Trophoblast cell (in vitro differentiated cells and primary cell): ENCODE measurements around the gene ANKRD55. TPM values are rescaled to one million over a fixed set of nuclear protein-coding genes. Genes with fewer than 3 reads are reported as not detected.

Experiments used
- DNase-seq, 2 donors: peaks; one replicate each; pipeline ENCODE4 v3.0.0-alpha.2; 2016
- H2AFZ ChIP-seq: 2 replicates; pipeline ENCODE4 v1.6.1; 2013; ENCODE audit warnings: low read length, moderate library complexity, mild to moderate bottlenecking; ENCODE audit not compliant: insufficient read depth, poor library complexity
- H2AK5ac ChIP-seq: 2 replicates; pipeline ENCODE4 v1.6.1; 2013; ENCODE audit warnings: mild to moderate bottlenecking, low read length
- H2BK120ac ChIP-seq: 2 replicates; pipeline ENCODE4 v1.6.1; 2013; ENCODE audit warnings: low read length, mild to moderate bottlenecking, moderate library complexity; ENCODE audit not compliant: insufficient read depth, poor library complexity
- H2BK12ac ChIP-seq: 2 replicates; pipeline ENCODE4 v1.6.1; 2013; ENCODE audit warnings: mild to moderate bottlenecking, low read length, moderate library complexity
- H2BK5ac ChIP-seq: 2 replicates; pipeline ENCODE4 v1.6.1; 2013; ENCODE audit warnings: low read length, low read depth, moderate library complexity, mild to moderate bottlenecking; ENCODE audit not compliant: poor library complexity
- H3K14ac ChIP-seq: 2 replicates; pipeline ENCODE4 v1.6.1; 2013; ENCODE audit warnings: mild to moderate bottlenecking, low read length
- H3K18ac ChIP-seq: 2 replicates; pipeline ENCODE4 v1.6.1; 2013; ENCODE audit warnings: mild to moderate bottlenecking, low read length
- H3K23ac ChIP-seq: 2 replicates; pipeline ENCODE4 v1.6.1; 2013; ENCODE audit warnings: low read length
- H3K27ac ChIP-seq: 2 replicates; pipeline ENCODE4 v1.5.1; 2013; ENCODE audit warnings: low read depth, mild to moderate bottlenecking, inconsistent platforms, low read length, moderate library complexity
- H3K27me3 ChIP-seq: 2 replicates; pipeline ENCODE4 v1.6.1; 2013; ENCODE audit warnings: inconsistent platforms, mild to moderate bottlenecking, low read length, moderate library complexity; ENCODE audit not compliant: insufficient read depth
- H3K36me3 ChIP-seq, 2 experiments: 1 replicate in 1 of 2; 2 replicates in 1 of 2; pipeline ENCODE4 v1.6.1; 2013; ENCODE audit warnings: low read length in 2 of 2, mild to moderate bottlenecking in 2 of 2, moderate library complexity in 1 of 2; ENCODE audit not compliant: insufficient read depth in 2 of 2, control insufficient read depth in 1 of 2
- H3K4ac ChIP-seq: 2 replicates; pipeline ENCODE4 v1.6.1; 2013; ENCODE audit warnings: low read depth, mild to moderate bottlenecking, low read length, moderate library complexity
- H3K4me1 ChIP-seq, 2 experiments: 1 replicate in 1 of 2; 2 replicates in 1 of 2; pipeline ENCODE4 v1.6.1; 2013; ENCODE audit warnings: low read length in 2 of 2, mild to moderate bottlenecking in 2 of 2, moderate library complexity in 1 of 2; ENCODE audit not compliant: insufficient read depth in 2 of 2, control insufficient read depth in 1 of 2
- H3K4me2 ChIP-seq: 2 replicates; pipeline ENCODE4 v1.6.1; 2013; ENCODE audit warnings: inconsistent platforms, mild to moderate bottlenecking, low read length, moderate library complexity
- H3K4me3 ChIP-seq: 2 replicates; pipeline ENCODE4 v1.5.1; 2013; ENCODE audit warnings: mild to moderate bottlenecking, low read depth, low read length, inconsistent platforms
- H3K79me1 ChIP-seq: one replicate; pipeline ENCODE4 v1.6.1; 2013; ENCODE audit warnings: low read length
- H3K79me2 ChIP-seq: 2 replicates; pipeline ENCODE4 v1.6.1; 2013; ENCODE audit warnings: low read length, mild to moderate bottlenecking; ENCODE audit not compliant: control insufficient read depth, insufficient read depth, poor library complexity
- H3K9ac ChIP-seq: 2 replicates; pipeline ENCODE4 v1.6.1; 2013; ENCODE audit warnings: mild to moderate bottlenecking, low read length
- H3K9me3 ChIP-seq: 2 replicates; pipeline ENCODE4 v1.6.1; 2013; ENCODE audit warnings: low read depth, mild to moderate bottlenecking, control low read depth, inconsistent platforms, low read length; ENCODE audit not compliant: insufficient read depth
- H4K12ac ChIP-seq: 2 replicates; pipeline ENCODE4 v1.6.1; 2013; ENCODE audit warnings: low read depth, mild to moderate bottlenecking, low read length, moderate library complexity
- H4K8ac ChIP-seq: 2 replicates; pipeline ENCODE4 v1.6.1; 2013; ENCODE audit warnings: low read depth, mild to moderate bottlenecking, low read length, moderate library complexity
- H4K91ac ChIP-seq: one replicate; pipeline ENCODE4 v1.6.1; 2013; ENCODE audit warnings: low read depth, mild to moderate bottlenecking, low read length, moderate library complexity
- WGBS: extraction: QIAGEN DNeasy Blood & Tissue Kit; methylation state at CpG from one replicate; pipeline ENCODE4 v1.1.7; 2013; ENCODE audit warnings: missing lambda C conversion rate; ENCODE audit not compliant: insufficient read length, insufficient coverage; ENCODE audit errors: extremely low coverage; 5-methylcytosine and 5-hydroxymethylcytosine counted together
- polyA plus RNA-seq: library from polyadenylated mRNA; stranded (reverse); fragments of 200-250 nt; gene quantifications from 2 replicates; pipeline ENCODE4 v1.2.3, GENCODE V29; 2013

ANKRD55 gene
- polyA plus RNA-seq, result 0.89 and 1.0 TPM in 2 replicates

GRCh38 chr5:56233230-56233629 is at the start of gene ANKRD55:
Gene ANKRD55 (minus strand): TSS chr5:56233330. CDS start chr5:56232913, 417 bp downstream.
- no CpG with 5 or more reads among the region's 8 CpGs for WGBS

GRCh38 chr5:56282216-56282615 is 49.1 kb upstream of the ANKRD55 start:
- Histone ChIP-seq H3K4me3 (no peak overlapping the region), H3K27ac (peak overlapping the region; percentile 62), H3K4me1 (peaks cover 22 to 24% of the 10 kb centered on the region in 2 experiments), H3K18ac (no peak overlapping the region), H2AK5ac (no peak overlapping the region), H3K79me1 (peaks cover 30% of the 10 kb centered on the region), H3K36me3 (no peaks in the 10 kb centered on the region), H4K91ac (peak overlapping the region; percentile 58), H3K4me2 (no peak overlapping the region), H2BK5ac (peak overlapping the region; percentile 49), H2BK12ac (no peak overlapping the region), H3K9me3 (no peaks in the 10 kb centered on the region), H4K8ac (no peak overlapping the region), H2BK120ac (peak overlapping the region; percentile 55), H3K23ac (no peak overlapping the region), H3K27me3 (no peaks in the 10 kb centered on the region), H3K79me2 (peaks cover 6% of the 10 kb centered on the region), H3K9ac (no peak overlapping the region), H3K4ac (no peak overlapping the region), H2AFZ (no peak overlapping the region), H3K14ac (no peak overlapping the region), H4K12ac (no peak overlapping the region)
- no peak for DNase-seq
- no CpG with 5 or more reads among the region's 1 CpG for WGBS

More at GRCh38 chr5:56233230-56233629, at the start of gene ANKRD55:
- Histone ChIP-seq H3K4ac (no peak within 1 kb of the TSS), H4K91ac (no peak within 1 kb of the TSS), H3K4me3 (no peak within 1 kb of the TSS), H3K79me2 (no peaks in the 10 kb centered on the region), H3K4me1 (no peaks in the 10 kb centered on the region), H2BK120ac (no peak within 1 kb of the TSS), H2AK5ac (no peak within 1 kb of the TSS), H4K8ac (no peak within 1 kb of the TSS), H2BK12ac (no peak within 1 kb of the TSS), H3K9me3 (no peaks in the 10 kb centered on the region), H3K9ac (no peak within 1 kb of the TSS), H3K27me3 (no peaks in the 10 kb centered on the region), H2AFZ (no peak within 1 kb of the TSS), H3K79me1 (no peaks in the 10 kb centered on the region), H2BK5ac (no peak within 1 kb of the TSS), H3K4me2 (no peak within 1 kb of the TSS), H3K27ac (no peak within 1 kb of the TSS), H3K36me3 (no peaks in the 10 kb centered on the region), H3K14ac (no peak within 1 kb of the TSS), H4K12ac (no peak within 1 kb of the TSS), H3K23ac (no peak within 1 kb of the TSS), H3K18ac (no peak within 1 kb of the TSS)
- DNase-seq, result no peak

- Histone ChIP-seq H4K91ac (no peak overlapping the region), H3K4me3 (no peak overlapping the region), H4K12ac (no peak overlapping the region), H3K79me2 (peaks cover 6% of the 10 kb centered on the region), H3K9me3 (no peaks in the 10 kb centered on the region), H3K23ac (no peak overlapping the region), H3K9ac (no peak overlapping the region), H2BK5ac (no peak overlapping the region), H3K18ac (no peak overlapping the region), H3K27ac (peak overlapping the region; percentile 39), H3K27me3 (no peaks in the 10 kb centered on the region), H2AK5ac (no peak overlapping the region), H3K4me1 (peaks cover 22 to 24% of the 10 kb centered on the region in 2 experiments), H4K8ac (no peak overlapping the region), H3K4ac (no peak overlapping the region), H3K14ac (no peak overlapping the region), H2BK12ac (no peak overlapping the region), H3K4me2 (no peak overlapping the region), H2AFZ (no peak overlapping the region), H2BK120ac (no peak overlapping the region), H3K36me3 (no peaks in the 10 kb centered on the region), H3K79me1 (peaks cover 34% of the 10 kb centered on the region)
- no CpG with 5 or more reads among the region's 5 CpGs for WGBS
- no peak for DNase-seq
These were observed 48.5 kb upstream of the ANKRD55 start for GRCh38 chr5:56281489-56282165.

GRCh38 chr5:56279979-56280378 is 46.8 kb upstream of the ANKRD55 start:
- Histone ChIP-seq H3K23ac (no peak overlapping the region), H3K4me3 (no peak overlapping the region), H2AK5ac (peak overlapping the region; percentile 60), H3K4me2 (no peak overlapping the region), H3K27me3 (no peaks in the 10 kb centered on the region), H2BK5ac (peak overlapping the region; percentile 71), H2AFZ (no peak overlapping the region), H3K36me3 (peaks cover 0 to 2% of the 10 kb centered on the region in 2 experiments), H3K4me1 (peaks cover 22 to 24% of the 10 kb centered on the region in 2 experiments), H2BK12ac (peak overlapping the region; percentile 78), H3K79me1 (peaks cover 36% of the 10 kb centered on the region), H2BK120ac (peak overlapping the region; percentile 64), H3K18ac (no peak overlapping the region), H3K79me2 (peaks cover 6% of the 10 kb centered on the region), H4K91ac (peak overlapping the region; percentile 84), H4K8ac (peak overlapping the region; percentile 42), H3K4ac (peak overlapping the region; percentile 10), H3K14ac (peak overlapping the region; percentile 22), H4K12ac (peak overlapping the region; percentile 46), H3K27ac (no peak overlapping the region), H3K9me3 (no peaks in the 10 kb centered on the region), H3K9ac (no peak overlapping the region)
- no peak for DNase-seq
- no CpG with 5 or more reads among the region's 2 CpGs for WGBS
